Brain microvascular endothelial cell (primary cell): Measurements from ENCODE around the gene UBE2L6.
A peak's percentile ranks its signal among the peaks of the same experiment; 100 is the strongest.

Experiments used
- DNase-seq: peaks from one replicate; pipeline ENCODE4 v3.0.0-alpha.2; 2020
- H3K27ac ChIP-seq: fragments of 250-450 bp; sonication (Bioruptor Pico); 2 replicates; pipeline ENCODE4 v1.5.1; 2020; ENCODE audit warnings: mild to moderate bottlenecking, moderate library complexity
- H3K27me3 ChIP-seq: fragments of 250-450 bp; sonication (Bioruptor Pico); replicated peaks from 2 replicates; pipeline ENCODE4 v1.5.1; 2020; ENCODE audit warnings: mild to moderate bottlenecking
- H3K36me3 ChIP-seq: fragments of 250-450 bp; sonication (Bioruptor Pico); replicated peaks from 2 replicates; pipeline ENCODE4 v1.5.1; 2020; ENCODE audit warnings: mild to moderate bottlenecking
- H3K4me3 ChIP-seq: 2 replicates; pipeline ENCODE4 v1.5.1; 2011; ENCODE audit warnings: low read depth, mild to moderate bottlenecking, control low read depth, low read length, moderate library complexity
- CTCF ChIP-seq: IDR thresholded peaks from 2 replicates; pipeline ENCODE4 v1.5.1; 2011; ENCODE audit warnings: low read depth, mild to moderate bottlenecking, moderate library complexity, low read length, control low read depth, inconsistent platforms; ENCODE audit errors: missing control alignments
- in situ Hi-C: cut with HindIII; loops from 2 replicates; pipeline ENCODE4 v1.10.0; 2017; ENCODE audit warnings: low sequenced_read_pairs, low pct_ligation_motif_present

UBE2L6 gene

GRCh38 chr11:57585301-57585700 lies 17.8 kb upstream of the UBE2L6 start:
- in situ Hi-C loops = no loop called here
- Histone ChIP-seq H3K4me3 (no peak overlapping the region), H3K27ac (no peak overlapping the region), H3K36me3 (no peaks in the 10 kb centered on the region), H3K27me3 (no peaks in the 10 kb centered on the region)
- no peak for TF ChIP-seq CTCF
- DNase-seq = no peak

GRCh38 chr11:57584341-57584740 lies 16.9 kb upstream of the UBE2L6 start:
- TF ChIP-seq CTCF = no peak
- no peaks in the 10 kb centered on the region for H3K27me3 ChIP-seq
- no peak overlapping the region for H3K27ac ChIP-seq
- in situ Hi-C loops = no loop called here
- no peak for DNase-seq
- H3K4me3 ChIP-seq = no peak overlapping the region
- H3K36me3 ChIP-seq = no peaks in the 10 kb centered on the region

GRCh38 chr11:57574061-57574460 lies 6.6 kb upstream of the UBE2L6 start:
- no peak for TF ChIP-seq CTCF
- Histone ChIP-seq H3K36me3 (no peaks in the 10 kb centered on the region), H3K27ac (no peak overlapping the region), H3K27me3 (no peaks in the 10 kb centered on the region), H3K4me3 (no peak overlapping the region)
- in situ Hi-C loops = no loop called here
- no peak for DNase-seq

GRCh38 chr11:57571606-57572005 lies 4.1 kb upstream of the UBE2L6 start:
- no peak overlapping the region for H3K27ac ChIP-seq
- no peak overlapping the region for H3K4me3 ChIP-seq
- TF ChIP-seq CTCF = no peak
- DNase-seq = no peak
- no peaks in the 10 kb centered on the region for H3K36me3 ChIP-seq
- H3K27me3 ChIP-seq = no peaks in the 10 kb centered on the region
- in situ Hi-C loops = no loop called here

- Histone ChIP-seq H3K27ac (no peak overlapping the region), H3K27me3 (no peaks in the 10 kb centered on the region), H3K36me3 (no peaks in the 10 kb centered on the region), H3K4me3 (peak overlapping the region; percentile 83)
- DNase-seq = peak; percentile 60
- in situ Hi-C loops = loop anchor here (10.0 kb wide), 1 partner anchor 76 kb away; the partner anchor contains the start of gene YPEL4
- TF ChIP-seq CTCF = peak; percentile 94
Measured at GRCh38 chr11:57568330-57568766, 876 bp upstream of the UBE2L6 start.

GRCh38 chr11:57566905-57567514 lies 462 bp downstream of the UBE2L6 start:
- Histone ChIP-seq H3K27me3 (no peaks in the 10 kb centered on the region), H3K27ac (no peak overlapping the region), H3K36me3 (no peaks in the 10 kb centered on the region), H3K4me3 (peak overlapping the region; percentile 83)
- no peak for TF ChIP-seq CTCF
- in situ Hi-C loops = loop anchor here (10.0 kb wide), 1 partner anchor 78 kb away; the partner anchor contains the start of gene YPEL4
- peak; percentile 7 for DNase-seq
